SU-DHL-6 (cell line): ENCODE data around the gene MYBPH.

ENCODE experiments used
- H2AFZ ChIP-seq: fragments of 200-600 bp; sonication (generic); 2 replicates; pipeline ENCODE4 v1.6.1; 2014; ENCODE audit warnings: low read depth, mild to moderate bottlenecking, moderate library complexity, mixed read lengths, antibody characterized with exemption, low read length; ENCODE audit not compliant: severe bottlenecking
- H3F3A ChIP-seq: fragments of 200-600 bp; shearing (Covaris generic); 2 replicates; pipeline ENCODE4 v1.6.0; 2016; ENCODE audit warnings: antibody characterized with exemption, mild to moderate bottlenecking; ENCODE audit not compliant: insufficient read depth
- H3K27ac ChIP-seq: fragments of 200-600 bp; sonication (generic); 2 replicates; pipeline ENCODE4 v1.5.1; 2016; ENCODE audit warnings: low read depth, mild to moderate bottlenecking, low read length, moderate library complexity, mixed read lengths
- H3K27me3 ChIP-seq: fragments of 200-600 bp; sonication (generic), shearing (Covaris generic); 2 replicates; pipeline ENCODE4 v1.6.0; 2014; ENCODE audit warnings: mild to moderate bottlenecking, low read length
- H3K36me3 ChIP-seq: fragments of 200-600 bp; sonication (generic); 2 replicates; pipeline ENCODE4 v1.6.1; 2014; ENCODE audit warnings: mild to moderate bottlenecking, low read length, mixed read lengths
- H3K4me2 ChIP-seq: fragments of 300-600, 200-600 bp; shearing (Covaris generic), sonication (generic); 2 replicates; pipeline ENCODE4 v1.6.0; 2014; ENCODE audit warnings: low read length, low read depth, mild to moderate bottlenecking; ENCODE audit not compliant: poor library complexity, severe bottlenecking
- H3K4me3 ChIP-seq: fragments of 200-600 bp; sonication (generic); 2 replicates; pipeline ENCODE4 v1.5.1; 2014; ENCODE audit warnings: antibody characterized with exemption, low read length, mild to moderate bottlenecking, mixed read lengths; ENCODE audit not compliant: insufficient read depth, poor library complexity, severe bottlenecking
- H3K79me2 ChIP-seq: fragments of 200-600 bp; sonication (generic); 2 replicates; pipeline ENCODE4 v1.6.1; 2014; ENCODE audit warnings: mild to moderate bottlenecking, low read length, moderate library complexity; ENCODE audit not compliant: insufficient read depth
- H3K9ac ChIP-seq: fragments of 200-600 bp; sonication (generic); 2 replicates; pipeline ENCODE4 v1.7.0; 2014; ENCODE audit warnings: mild to moderate bottlenecking, low read length
- H3K9me2 ChIP-seq: fragments of 200-600 bp; sonication (generic); replicated peaks from 2 replicates; pipeline ENCODE4 v1.6.1; 2014; ENCODE audit warnings: low read length; ENCODE audit not compliant: insufficient read depth
- H3K9me3 ChIP-seq: fragments of 200-600 bp; sonication (generic); 2 replicates; pipeline ENCODE4 v1.6.1; 2014; ENCODE audit warnings: low read length, mixed read lengths; ENCODE audit not compliant: insufficient read depth
- H4K20me1 ChIP-seq: fragments of 200-600 bp; sonication (generic); 2 replicates; pipeline ENCODE4 v1.6.1; 2014; ENCODE audit warnings: low read depth, mild to moderate bottlenecking, antibody characterized with exemption, low read length, moderate library complexity, mixed read lengths
- CTCF ChIP-seq: fragments of 200-600 bp; sonication (generic); IDR thresholded peaks from one replicate; pipeline ENCODE4 v1.5.1; 2017; ENCODE audit warnings: antibody characterized with exemption, mild to moderate bottlenecking, low read length, moderate library complexity; ENCODE audit not compliant: insufficient read depth, poor library complexity, severe bottlenecking
- EZH2phosphoT487 ChIP-seq: fragments of 200-600 bp; sonication (generic), shearing (Covaris generic); conservative IDR thresholded peaks from 2 replicates; pipeline ENCODE4 v1.6.1; 2018; ENCODE audit warnings: mild to moderate bottlenecking, antibody characterized with exemption, low read length, moderate library complexity, mixed read lengths

Gene MYBPH

GRCh38 chr1:203151362-203152157 is 24.1 kb downstream of the MYBPH start:
- no peaks in the 10 kb centered on the region for H3K27me3 ChIP-seq
- no peaks in the 10 kb centered on the region for H4K20me1 ChIP-seq
- H3K4me2 ChIP-seq = no peak overlapping the region
- H2AFZ ChIP-seq = no peak overlapping the region
- no peak overlapping the region for H3K27ac ChIP-seq
- H3K9me3 ChIP-seq = no peaks in the 10 kb centered on the region
- H3K36me3 ChIP-seq = no peaks in the 10 kb centered on the region
- no peaks in the 10 kb centered on the region for H3K79me2 ChIP-seq
- H3K4me3 ChIP-seq = no peak overlapping the region
- H3F3A ChIP-seq = no peaks in the 10 kb centered on the region
- H3K9me2 ChIP-seq = no peaks in the 10 kb centered on the region
- no peak for TF ChIP-seq CTCF
- no peak overlapping the region for H3K9ac ChIP-seq

GRCh38 chr1:203150511-203151297 is 24.9 kb downstream of the MYBPH start:
- no peak overlapping the region for H2AFZ ChIP-seq
- no peaks in the 10 kb centered on the region for H3K36me3 ChIP-seq
- H3K4me3 ChIP-seq = no peak overlapping the region
- H3K27ac ChIP-seq = no peak overlapping the region
- no peaks in the 10 kb centered on the region for H3F3A ChIP-seq
- TF ChIP-seq CTCF = no peak
- TF ChIP-seq EZH2phosphoT487 = no peak
- H3K79me2 ChIP-seq = no peaks in the 10 kb centered on the region
- H3K4me2 ChIP-seq = no peak overlapping the region
- no peaks in the 10 kb centered on the region for H3K9me3 ChIP-seq
- H3K9ac ChIP-seq = no peak overlapping the region
- no peaks in the 10 kb centered on the region for H4K20me1 ChIP-seq
- no peaks in the 10 kb centered on the region for H3K9me2 ChIP-seq
- no peaks in the 10 kb centered on the region for H3K27me3 ChIP-seq

DNA sequence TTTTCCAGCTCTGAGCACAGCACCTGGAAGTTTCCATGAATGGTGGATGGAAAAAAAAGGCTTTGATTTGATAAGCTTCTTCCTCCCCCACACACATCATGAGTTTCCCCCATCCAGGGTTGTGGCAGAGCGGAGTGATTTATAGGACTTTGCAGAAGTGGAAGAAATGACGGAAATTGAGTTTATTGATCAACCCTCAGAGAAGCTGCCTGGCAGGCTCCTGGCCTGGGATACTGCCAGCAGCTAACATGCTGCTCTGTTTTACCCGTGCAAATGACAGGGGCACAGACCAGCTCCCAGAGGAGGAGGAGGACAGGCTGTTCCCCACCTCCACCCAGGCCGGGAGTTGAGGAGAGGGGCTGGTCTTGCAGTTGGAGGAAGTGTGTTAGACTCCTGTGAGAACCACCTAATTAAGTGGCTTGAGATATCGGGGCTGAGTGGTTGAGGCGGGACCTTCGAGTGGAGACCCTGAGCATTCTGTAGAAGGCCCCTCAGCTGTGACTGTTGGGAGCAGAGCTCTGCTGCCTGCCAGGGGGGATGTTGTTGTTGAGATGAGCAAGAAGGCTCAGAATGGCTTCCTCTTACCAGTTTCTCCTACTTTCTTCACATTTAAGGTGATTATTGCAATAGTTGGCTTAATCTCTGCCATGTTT is 26.3 kb downstream of the MYBPH start:
- no peak for TF ChIP-seq EZH2phosphoT487
- no peak for TF ChIP-seq CTCF
- Histone ChIP-seq H3K79me2 (no peaks in the 10 kb centered on the region), H2AFZ (no peak overlapping the region), H4K20me1 (no peaks in the 10 kb centered on the region), H3K9me2 (no peaks in the 10 kb centered on the region), H3K9me3 (no peaks in the 10 kb centered on the region), H3K27ac (no peak overlapping the region), H3K4me3 (no peak overlapping the region), H3F3A (no peaks in the 10 kb centered on the region), H3K4me2 (no peak overlapping the region), H3K27me3 (no peaks in the 10 kb centered on the region), H3K9ac (no peak overlapping the region), H3K36me3 (no peaks in the 10 kb centered on the region)
